Neuron (in vitro differentiated cells): Measurements from ENCODE around the gene HLA-E.
A peak's percentile ranks its signal among the peaks of the same experiment; 100 is the strongest.
"Not testable (repeated sequence)": the region's sequence is repeated elsewhere in the genome, so short reads cannot be mapped to it uniquely, and the experiment has no call there.

Source experiments
- H2AFZ ChIP-seq: one replicate; pipeline ENCODE4 v1.6.1; 2013; ENCODE audit warnings: low read depth, mild to moderate bottlenecking, inconsistent platforms, low read length, moderate library complexity
- H3K27me3 ChIP-seq: one replicate; pipeline ENCODE4 v1.6.1; 2013; ENCODE audit warnings: low read length; ENCODE audit not compliant: insufficient read depth
- H3K36me3 ChIP-seq: one replicate; pipeline ENCODE4 v1.6.1; 2013; ENCODE audit warnings: low read length; ENCODE audit not compliant: insufficient read depth
- H3K4me1 ChIP-seq: one replicate; pipeline ENCODE4 v1.6.1; 2013; ENCODE audit warnings: low read length; ENCODE audit not compliant: insufficient read depth
- H3K4me3 ChIP-seq: 2 replicates; pipeline ENCODE4 v1.5.1; 2013; ENCODE audit warnings: mild to moderate bottlenecking, low read length, moderate library complexity
- H3K9me3 ChIP-seq: one replicate; pipeline ENCODE4 v1.6.1; 2013; ENCODE audit warnings: low read length

Gene HLA-E

DNA sequence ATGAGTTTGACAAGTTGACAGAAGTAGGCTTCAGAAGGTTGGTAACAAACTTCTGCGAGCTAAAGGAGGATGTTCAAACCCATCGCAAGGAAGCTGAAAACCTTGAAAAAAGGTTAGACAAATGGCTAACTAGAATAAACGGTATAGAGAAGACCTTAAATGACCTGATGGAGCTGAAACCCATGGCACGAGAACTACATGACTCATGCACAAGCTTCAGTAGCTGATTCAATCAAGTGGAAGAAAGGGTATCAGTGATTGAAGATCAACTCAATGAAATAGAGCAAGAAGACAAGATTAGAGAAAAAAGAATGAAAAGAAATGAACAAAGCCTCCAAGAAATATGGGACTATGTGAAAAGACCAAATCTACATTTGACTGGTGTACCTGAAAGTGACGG lies 32.6 kb downstream of the HLA-E start:
- H3K9me3 ChIP-seq, H2AFZ ChIP-seq, H3K4me1 ChIP-seq, H3K27me3 ChIP-seq, H3K4me3 ChIP-seq, H3K36me3 ChIP-seq: not testable (repeated sequence)

DNA sequence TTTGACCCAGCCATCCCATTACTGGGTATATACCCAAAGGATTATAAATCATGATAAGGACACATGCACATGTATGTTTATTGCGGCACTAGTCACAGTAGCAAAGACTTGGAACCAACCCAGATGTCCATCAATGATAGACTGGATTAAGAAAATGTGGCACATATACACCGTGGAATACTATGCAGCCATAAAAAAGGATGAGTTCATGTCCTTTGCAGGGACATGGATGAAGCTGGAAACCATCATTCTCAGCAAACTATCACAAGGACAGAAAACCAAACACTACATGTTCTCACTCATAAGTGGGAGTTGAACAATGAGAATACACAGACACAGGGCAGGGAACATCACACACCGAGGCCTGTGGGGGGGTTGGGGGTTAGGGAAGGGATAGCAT lies 37.1 kb downstream of the HLA-E start:
- not testable (repeated sequence) for H3K36me3 ChIP-seq, H3K4me3 ChIP-seq, H3K4me1 ChIP-seq, H3K9me3 ChIP-seq, H2AFZ ChIP-seq, H3K27me3 ChIP-seq

DNA sequence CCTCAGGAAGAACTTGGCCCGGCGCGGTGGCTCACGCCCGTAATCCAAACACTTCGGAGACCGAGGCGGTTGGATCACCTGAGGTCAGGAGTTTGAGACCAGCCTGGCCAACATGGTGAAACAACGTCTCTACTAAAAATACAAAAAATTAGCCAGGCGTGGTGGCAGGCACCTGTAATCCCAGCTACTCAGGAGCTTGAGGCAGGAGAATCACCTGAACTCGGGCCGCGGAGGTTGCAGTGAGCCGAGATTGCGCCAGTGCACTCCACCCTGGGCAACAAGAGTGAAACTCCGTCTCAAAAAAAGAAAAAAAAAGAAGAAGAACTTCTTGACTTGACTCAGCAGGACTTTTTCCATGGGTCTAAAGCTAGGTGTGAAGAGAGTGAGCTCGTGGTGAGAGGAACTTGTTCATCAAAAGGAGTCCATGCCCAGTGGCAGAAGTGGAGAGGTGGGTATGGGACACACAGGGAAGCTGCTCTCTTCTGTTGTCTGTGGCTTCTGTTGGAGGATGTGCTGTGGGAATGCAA lies 40.1 kb downstream of the HLA-E start:
- H3K4me3 ChIP-seq, H3K4me1 ChIP-seq, H2AFZ ChIP-seq, H3K36me3 ChIP-seq, H3K9me3 ChIP-seq, H3K27me3 ChIP-seq: not testable (repeated sequence)

DNA sequence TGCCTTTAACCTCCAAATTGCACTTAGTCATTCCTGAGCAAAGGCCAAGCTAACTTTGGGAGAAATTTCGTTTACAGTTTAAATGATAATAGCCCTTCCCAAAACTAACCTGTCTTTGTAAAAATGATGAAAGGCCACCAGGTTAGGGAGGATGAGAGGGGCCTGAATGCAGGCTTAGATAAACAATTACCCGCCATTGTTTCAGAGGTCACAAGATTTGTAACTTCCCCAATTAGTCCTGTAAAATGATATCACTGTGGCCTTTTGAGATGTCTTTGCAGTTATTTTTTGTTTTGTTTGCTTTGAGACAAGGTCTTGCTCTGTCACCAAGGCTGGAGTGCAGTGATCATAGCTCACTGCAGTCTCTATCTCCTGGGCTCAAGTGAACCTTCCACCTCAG lies 40.7 kb downstream of the HLA-E start:
- no peaks in the 10 kb centered on the region for H3K9me3 ChIP-seq
- H3K4me1 ChIP-seq, result no peaks in the 10 kb centered on the region
- no peaks in the 10 kb centered on the region for H3K27me3 ChIP-seq
- H3K4me3 ChIP-seq, result no peak overlapping the region
- no peaks in the 10 kb centered on the region for H3K36me3 ChIP-seq
- H2AFZ ChIP-seq, result no peak overlapping the region

DNA sequence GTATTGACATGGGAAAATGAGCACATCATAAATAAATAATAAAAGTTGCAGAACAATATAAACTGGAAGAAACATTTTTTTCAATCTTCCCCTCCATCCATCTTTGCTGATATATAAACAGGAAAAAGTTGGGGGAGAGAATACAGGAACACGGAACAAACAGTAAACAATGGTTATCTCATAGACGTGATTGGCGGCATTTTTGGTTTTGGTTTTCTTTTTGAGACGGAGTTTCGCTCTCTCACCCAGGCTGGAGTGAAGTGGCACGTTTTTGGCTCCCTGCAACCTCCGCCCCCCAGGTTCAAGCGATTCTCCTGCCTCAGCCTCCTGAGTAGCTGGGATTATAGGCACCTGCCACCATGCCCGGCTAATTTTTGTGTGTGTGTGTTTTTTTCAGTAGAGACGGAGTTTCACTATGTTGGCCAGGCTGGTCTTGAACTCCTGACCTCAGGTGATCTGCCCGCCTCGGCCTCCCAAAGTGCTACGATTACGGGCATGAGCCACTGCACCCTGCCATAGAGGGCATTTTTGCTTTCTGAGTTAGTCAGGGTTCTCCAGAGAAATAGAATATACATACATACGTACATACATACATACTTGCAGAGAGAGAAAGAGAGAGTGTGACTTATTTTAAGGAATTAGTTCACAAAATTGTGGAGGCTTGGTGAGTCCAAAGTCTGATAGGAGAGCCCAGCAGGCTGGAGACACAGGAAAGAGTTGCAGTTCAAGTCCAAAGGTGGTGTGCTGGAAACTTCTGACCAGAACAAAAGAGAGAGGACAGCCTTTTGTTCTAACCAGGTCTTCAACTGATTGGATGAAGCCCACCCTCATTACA lies 44.4 kb downstream of the HLA-E start:
- no peak overlapping the region for H2AFZ ChIP-seq
- no peak overlapping the region for H3K4me3 ChIP-seq
- no peaks in the 10 kb centered on the region for H3K36me3 ChIP-seq
- H3K4me1 ChIP-seq, result no peaks in the 10 kb centered on the region
- H3K27me3 ChIP-seq, result no peaks in the 10 kb centered on the region
- no peaks in the 10 kb centered on the region for H3K9me3 ChIP-seq

DNA sequence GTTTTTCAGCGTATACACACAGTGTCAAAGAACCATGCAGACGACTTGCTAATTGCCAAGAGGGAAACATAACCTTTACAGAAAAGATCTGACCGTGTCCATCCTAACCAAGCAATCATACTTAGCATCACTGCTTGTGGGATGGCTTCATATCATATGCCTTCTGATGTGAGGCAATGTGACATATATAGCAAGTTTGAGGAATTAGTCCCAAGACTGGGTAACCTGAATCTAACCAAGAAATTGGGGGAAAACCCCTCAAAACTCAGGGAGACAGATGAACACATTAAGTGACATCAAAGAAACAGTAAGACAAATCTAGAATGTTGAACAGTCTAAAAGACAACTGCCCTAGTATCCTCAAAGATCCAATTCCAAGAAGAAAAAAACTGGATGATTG lies 48.6 kb downstream of the HLA-E start:
- Histone ChIP-seq H3K36me3 (no peaks in the 10 kb centered on the region), H2AFZ (no peak overlapping the region), H3K4me3 (no peak overlapping the region), H3K4me1 (no peaks in the 10 kb centered on the region), H3K27me3 (no peaks in the 10 kb centered on the region), H3K9me3 (no peaks in the 10 kb centered on the region)

DNA sequence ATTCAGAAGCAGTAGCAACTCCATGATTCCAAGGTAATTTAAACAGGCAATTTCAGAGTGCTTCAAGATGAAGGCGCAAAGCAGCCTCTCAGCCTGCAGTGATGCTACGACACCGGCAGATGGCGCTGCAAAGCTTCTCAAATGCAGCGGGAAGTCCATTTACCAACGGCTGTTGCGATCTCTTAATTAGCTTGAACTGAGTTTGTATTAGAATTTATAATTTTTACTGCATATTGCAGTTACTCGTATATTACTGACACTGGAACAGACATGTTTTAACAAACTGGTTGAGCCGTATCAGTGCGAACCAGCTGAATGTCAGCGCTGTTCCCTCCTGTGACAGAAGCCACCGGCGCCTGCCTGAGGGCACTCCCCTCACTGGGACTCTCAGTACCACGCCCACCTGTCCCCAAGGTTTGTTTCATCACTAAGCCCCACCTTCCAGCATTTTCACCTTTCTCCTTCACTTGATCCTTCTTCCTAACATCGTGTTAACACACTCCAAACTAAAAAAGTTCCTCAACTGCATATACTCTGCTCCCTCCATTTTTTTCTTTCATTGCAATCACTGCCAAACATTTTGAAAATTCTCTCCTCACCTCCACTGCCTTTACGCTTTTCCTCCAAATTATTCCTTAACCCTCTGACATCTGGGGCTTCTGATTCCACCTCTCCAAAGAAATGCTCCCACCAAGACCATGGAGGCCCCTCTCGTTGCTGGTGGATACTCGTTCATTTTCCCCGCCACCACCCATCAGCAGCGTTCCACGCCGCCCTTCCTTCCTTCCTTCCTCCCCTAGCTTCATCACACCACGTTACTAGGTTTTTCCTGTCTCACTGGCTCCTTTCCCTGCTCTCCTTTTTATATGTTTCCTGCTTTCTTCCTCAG lies 52.5 kb downstream of the HLA-E start:
- Histone ChIP-seq H3K4me3 (peak overlapping the region; percentile 35), H3K36me3 (peaks cover 9% of the 10 kb centered on the region), H3K4me1 (no peaks in the 10 kb centered on the region), H2AFZ (peak overlapping the region; percentile 23), H3K27me3 (no peaks in the 10 kb centered on the region), H3K9me3 (no peaks in the 10 kb centered on the region)

DNA sequence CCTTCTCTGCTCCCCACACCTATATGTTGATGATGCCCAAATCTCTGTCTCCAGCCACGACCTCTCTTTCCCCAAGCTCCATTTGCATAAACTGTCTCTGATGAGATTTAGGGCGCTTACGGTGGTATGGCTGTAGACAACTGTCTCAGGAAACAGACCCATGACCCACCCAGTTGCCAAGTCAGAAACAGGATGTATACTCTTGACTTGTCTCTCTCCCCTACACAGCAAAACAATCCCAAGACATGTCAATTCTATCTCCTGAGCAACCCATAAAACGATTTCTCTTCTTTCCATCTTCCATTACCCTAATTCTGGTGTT lies 53.1 kb downstream of the HLA-E start:
- no peaks in the 10 kb centered on the region for H3K27me3 ChIP-seq
- H3K36me3 ChIP-seq, result peaks cover 15% of the 10 kb centered on the region
- no peak overlapping the region for H2AFZ ChIP-seq
- H3K9me3 ChIP-seq, result no peaks in the 10 kb centered on the region
- H3K4me1 ChIP-seq, result no peaks in the 10 kb centered on the region
- H3K4me3 ChIP-seq, result no peak overlapping the region

DNA sequence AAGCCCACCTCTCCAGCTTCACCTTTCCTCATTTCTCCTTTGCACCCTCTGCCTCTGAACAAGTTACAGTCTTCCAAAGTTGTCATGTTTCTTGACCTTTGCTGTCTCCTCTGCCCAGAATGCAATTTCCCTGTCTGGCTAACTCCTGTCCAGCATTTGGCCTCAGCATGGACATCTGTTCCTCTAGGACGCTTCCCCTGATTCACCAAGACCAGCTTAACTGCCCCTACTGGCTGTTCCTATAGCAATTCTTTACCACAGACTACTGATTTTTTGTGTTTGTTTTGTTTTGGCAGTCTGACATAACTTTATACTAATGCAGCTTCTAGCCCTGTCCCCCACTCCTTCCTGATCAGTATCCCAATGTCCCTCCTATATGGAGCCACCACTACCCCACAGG lies 53.6 kb downstream of the HLA-E start:
- no peak overlapping the region for H3K4me3 ChIP-seq
- no peaks in the 10 kb centered on the region for H3K27me3 ChIP-seq
- H3K4me1 ChIP-seq, result no peaks in the 10 kb centered on the region
- H3K36me3 ChIP-seq, result peaks cover 18% of the 10 kb centered on the region
- no peak overlapping the region for H2AFZ ChIP-seq
- H3K9me3 ChIP-seq, result no peaks in the 10 kb centered on the region
